Astrocyte of the cerebellum (primary cell): ENCODE results near the gene MXD4.
"Not testable (repeated sequence)": the region's sequence is repeated elsewhere in the genome, so short reads cannot be mapped to it uniquely, and the experiment has no call there.

Experiments
- DNase-seq: peaks from one replicate; pipeline ENCODE4 v3.0.0-alpha.2; 2011; ENCODE audit warnings: low read depth
- H3K4me3 ChIP-seq: 2 replicates; pipeline ENCODE4 v1.5.1; 2011; ENCODE audit warnings: mild to moderate bottlenecking, low read depth, low read length, moderate library complexity
- in situ Hi-C: cut with HindIII; loops from 2 replicates; pipeline ENCODE4 v1.10.0; 2017; ENCODE audit warnings: low sequenced_read_pairs
- TF ChIP-seq, protein P1 (sequence below): IDR thresholded peaks from 2 replicates; pipeline ENCODE4 v1.5.1; 2012; ENCODE audit warnings: low read length, low read depth, moderate library complexity, mild to moderate bottlenecking; ENCODE audit errors: missing control alignments

MXD4 gene

GRCh38 chr4:2281575-2282343, 19.9 kb upstream of the MXD4 start:
- in situ Hi-C loops = no loop called here
- TF ChIP-seq, protein P1, sequence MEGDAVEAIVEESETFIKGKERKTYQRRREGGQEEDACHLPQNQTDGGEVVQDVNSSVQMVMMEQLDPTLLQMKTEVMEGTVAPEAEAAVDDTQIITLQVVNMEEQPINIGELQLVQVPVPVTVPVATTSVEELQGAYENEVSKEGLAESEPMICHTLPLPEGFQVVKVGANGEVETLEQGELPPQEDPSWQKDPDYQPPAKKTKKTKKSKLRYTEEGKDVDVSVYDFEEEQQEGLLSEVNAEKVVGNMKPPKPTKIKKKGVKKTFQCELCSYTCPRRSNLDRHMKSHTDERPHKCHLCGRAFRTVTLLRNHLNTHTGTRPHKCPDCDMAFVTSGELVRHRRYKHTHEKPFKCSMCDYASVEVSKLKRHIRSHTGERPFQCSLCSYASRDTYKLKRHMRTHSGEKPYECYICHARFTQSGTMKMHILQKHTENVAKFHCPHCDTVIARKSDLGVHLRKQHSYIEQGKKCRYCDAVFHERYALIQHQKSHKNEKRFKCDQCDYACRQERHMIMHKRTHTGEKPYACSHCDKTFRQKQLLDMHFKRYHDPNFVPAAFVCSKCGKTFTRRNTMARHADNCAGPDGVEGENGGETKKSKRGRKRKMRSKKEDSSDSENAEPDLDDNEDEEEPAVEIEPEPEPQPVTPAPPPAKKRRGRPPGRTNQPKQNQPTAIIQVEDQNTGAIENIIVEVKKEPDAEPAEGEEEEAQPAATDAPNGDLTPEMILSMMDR = no peak
- DNase-seq = no peak
- H3K4me3 ChIP-seq = no peak overlapping the region

GRCh38 chr4:2280531-2281300, 18.8 kb upstream of the MXD4 start:
- TF ChIP-seq, protein P1 = no peak
- in situ Hi-C loops = no loop called here
- DNase-seq = no peak
- H3K4me3 ChIP-seq = no peak overlapping the region

DNA sequence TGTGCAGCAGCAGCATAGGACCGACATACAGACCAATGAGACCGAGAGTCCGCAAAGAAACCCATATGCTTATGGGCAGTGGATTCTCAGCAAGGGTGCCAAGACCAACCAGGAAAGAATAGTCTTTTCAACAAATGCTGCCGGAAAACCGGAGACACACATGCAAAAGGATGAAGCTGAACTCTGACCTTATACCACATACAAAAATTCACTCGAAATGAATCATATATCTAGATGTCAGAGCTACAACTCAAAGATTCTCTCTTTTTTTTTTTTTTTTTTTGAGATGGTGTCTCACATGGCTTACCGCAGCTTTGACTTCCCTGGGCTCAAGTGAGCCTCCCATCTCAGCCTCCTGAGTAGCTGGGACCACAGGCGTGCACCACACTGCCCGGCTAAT, 16.0 kb upstream of the MXD4 start:
- TF ChIP-seq, protein P1 = no peak
- in situ Hi-C loops = no loop called here
- no peak for DNase-seq
- no peak overlapping the region for H3K4me3 ChIP-seq

DNA sequence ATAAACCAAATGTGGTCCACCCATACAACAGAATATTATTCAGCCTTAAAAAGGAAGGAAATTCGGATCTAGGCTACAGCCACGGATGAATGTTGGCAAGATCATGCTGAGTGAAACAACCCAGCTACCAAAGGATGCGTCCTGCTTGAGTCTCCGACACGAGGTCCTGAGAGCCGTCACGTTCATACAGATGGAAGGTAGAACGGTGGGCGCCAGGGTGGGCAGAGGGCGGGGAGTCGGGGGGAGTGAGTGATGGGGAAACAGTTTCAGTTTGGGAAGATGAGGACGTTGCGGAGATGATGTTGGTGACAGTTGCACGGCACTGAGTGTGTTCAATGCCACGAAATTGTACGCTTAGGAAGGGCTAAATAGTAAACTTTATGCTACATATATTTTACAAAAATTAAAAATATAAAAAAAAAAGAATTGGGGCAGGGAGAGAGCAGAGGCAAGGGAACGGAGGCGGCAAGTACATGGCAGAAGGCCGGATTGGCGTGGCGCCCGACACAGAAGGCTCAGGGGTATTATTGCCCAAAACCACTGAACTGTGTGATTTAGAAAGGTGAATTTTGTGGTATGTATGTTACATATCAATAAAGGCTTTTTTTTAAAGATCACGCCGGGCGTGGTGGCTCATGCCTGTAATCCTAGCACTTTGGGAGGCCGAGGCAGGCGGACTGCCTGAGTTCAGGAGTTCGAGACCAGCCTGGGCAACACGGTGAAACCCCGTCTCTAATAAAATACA, 14.8 kb upstream of the MXD4 start:
- in situ Hi-C loops = no loop called here
- TF ChIP-seq, protein P1 = no peak
- H3K4me3 ChIP-seq = no peak overlapping the region
- DNase-seq = no peak

DNA sequence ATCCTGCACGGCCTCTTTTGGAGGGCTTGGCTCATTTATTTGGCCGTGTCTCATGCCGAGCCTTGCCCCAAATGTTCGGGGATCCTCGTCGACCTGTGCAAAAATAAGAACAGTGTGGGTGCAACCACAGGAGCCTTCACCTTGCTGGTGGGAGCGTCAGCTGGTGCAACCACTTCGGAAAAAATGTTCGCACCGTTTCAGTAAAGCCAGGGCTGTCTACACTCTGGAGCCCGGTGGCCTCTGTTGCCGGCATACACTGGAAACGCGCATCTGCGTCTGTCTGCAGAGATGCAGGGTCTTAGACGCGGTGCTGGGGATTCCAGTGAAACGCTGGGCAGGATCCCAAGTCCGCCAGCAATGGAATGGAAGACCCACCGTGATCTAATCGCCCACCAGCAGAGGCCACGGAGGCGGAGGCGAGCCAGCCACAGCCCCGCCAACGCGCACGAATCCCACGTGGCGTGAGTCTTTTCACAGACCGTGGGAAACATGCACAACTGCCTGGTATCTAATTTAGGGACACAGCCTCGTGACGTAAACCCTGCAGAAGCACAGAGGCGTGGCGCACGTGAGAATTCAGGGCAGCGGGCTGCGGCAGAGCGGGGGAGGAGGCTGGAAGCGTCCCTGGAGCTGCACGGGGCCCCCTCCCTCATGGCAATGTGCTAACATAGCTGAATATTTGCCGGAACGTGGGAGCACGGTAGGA, 13.8 kb upstream of the MXD4 start:
- TF ChIP-seq, protein P1 = no peak
- no peak for DNase-seq
- H3K4me3 ChIP-seq = no peak overlapping the region
- in situ Hi-C loops = no loop called here

- in situ Hi-C loops, H3K4me3 ChIP-seq, DNase-seq: not testable (repeated sequence)
These were observed 13.1 kb upstream of the MXD4 start for GRCh38 chr4:2275044-2275397.
